ENCODE measurements around the gene RRBP1.
A peak's percentile ranks its signal among the peaks of the same experiment; 100 is the strongest.

RRBP1 gene

GRCh38 chr20:17682103-17682888, at the start of gene RRBP1:
Gene RRBP1, minus strand, starts transcription at chr20:17682242. Its CDS starts 21,735 bp downstream, at chr20:17660507.
- peak; percentile 97 for DNase-seq

GRCh38 chr20:17731233-17731632, 49.2 kb upstream of the RRBP1 start:
- no peak for DNase-seq

GRCh38 chr20:17730071-17730470, 48.0 kb upstream of the RRBP1 start:
- DNase-seq = no peak

- DNase-seq = no peak
Measured at GRCh38 chr20:17728074-17728473, 46.0 kb upstream of the RRBP1 start.

- DNase-seq = no peak
Measured at GRCh38 chr20:17727351-17727750, 45.3 kb upstream of the RRBP1 start.

GRCh38 chr20:17726902-17727301, 44.9 kb upstream of the RRBP1 start:
- DNase-seq = no peak

- DNase-seq = no peak
Measured at GRCh38 chr20:17725094-17725835, 43.2 kb upstream of the RRBP1 start.

- DNase-seq = no peak
Measured at GRCh38 chr20:17723301-17723691, 41.3 kb upstream of the RRBP1 start.

GRCh38 chr20:17722493-17723300, 40.7 kb upstream of the RRBP1 start:
- DNase-seq = no peak

- no peak for DNase-seq
Measured at GRCh38 chr20:17721802-17722486, 39.9 kb upstream of the RRBP1 start.

GRCh38 chr20:17720755-17721154, 38.7 kb upstream of the RRBP1 start:
- DNase-seq = no peak

- DNase-seq = no peak
Measured at GRCh38 chr20:17716331-17716730, 34.3 kb upstream of the RRBP1 start.

GRCh38 chr20:17715075-17715474, 33.0 kb upstream of the RRBP1 start:
- no peak for DNase-seq

- no peak for DNase-seq
Measured at GRCh38 chr20:17714597-17714996, 32.6 kb upstream of the RRBP1 start.

- DNase-seq = no peak
Measured at GRCh38 chr20:17712708-17713107, 30.7 kb upstream of the RRBP1 start.

- no peak for DNase-seq
Measured at GRCh38 chr20:17712201-17712600, 30.2 kb upstream of the RRBP1 start.

- DNase-seq = no peak
Measured at GRCh38 chr20:17711267-17711627, 29.2 kb upstream of the RRBP1 start.

GRCh38 chr20:17710379-17711266, 28.6 kb upstream of the RRBP1 start:
- no peak for DNase-seq

- DNase-seq = no peak
Measured at GRCh38 chr20:17709361-17710293, 27.6 kb upstream of the RRBP1 start.

GRCh38 chr20:17708675-17709360, 26.8 kb upstream of the RRBP1 start:
- DNase-seq = no peak
